HAP-1 (cell line): ENCODE measurements around the gene SGPL1.

Experiments used
- DNase-seq, 2 experiments: peaks; one replicate each; pipeline ENCODE4 v3.0.0-alpha.2; 2016 to 2020; ENCODE audit warnings: low spot score in 2 of 2
- H3K27me3 ChIP-seq: fragments of 250-450 bp; sonication (Bioruptor Pico); 2 replicates; pipeline ENCODE4 v1.5.1; 2020; ENCODE audit warnings: low read depth, mild to moderate bottlenecking, moderate library complexity
- H3K36me3 ChIP-seq: fragments of 250-450 bp; sonication (Bioruptor Pico); replicated peaks from 2 replicates; pipeline ENCODE4 v1.5.1; 2020; ENCODE audit warnings: mild to moderate bottlenecking
- H3K4me1 ChIP-seq: fragments of 250-450 bp; sonication (Bioruptor Pico); 2 replicates; pipeline ENCODE4 v1.5.1; 2020; ENCODE audit warnings: mild to moderate bottlenecking
- H3K4me3 ChIP-seq: fragments of 250-450 bp; sonication (Bioruptor Pico); 2 replicates; pipeline ENCODE4 v1.5.1; 2020; ENCODE audit warnings: mild to moderate bottlenecking, moderate library complexity
- H3K9me3 ChIP-seq: fragments of 250-450 bp; sonication (Bioruptor Pico); 2 replicates; pipeline ENCODE4 v1.5.1; 2020; ENCODE audit warnings: mild to moderate bottlenecking, moderate library complexity
- in situ Hi-C: fragments of 300-500 bp; cut with MboI; formaldehyde crosslinking; loops from 3 replicates; pipeline ENCODE4 v1.14.3; 2020; ENCODE audit warnings: low sequenced_read_pairs, inconsistent platforms, mixed read lengths

SGPL1 gene

GRCh38 chr10:70776455-70777005, 39.2 kb upstream of the SGPL1 start:
- no peaks in the 10 kb centered on the region for H3K9me3 ChIP-seq
- no peak for DNase-seq
- H3K4me3 ChIP-seq: no peak overlapping the region
- H3K27me3 ChIP-seq: no peaks in the 10 kb centered on the region
- H3K4me1 ChIP-seq: no peaks in the 10 kb centered on the region
- no peaks in the 10 kb centered on the region for H3K36me3 ChIP-seq
- in situ Hi-C loops: no loop called here

- Histone ChIP-seq H3K36me3 (no peaks in the 10 kb centered on the region), H3K4me1 (no peaks in the 10 kb centered on the region), H3K27me3 (no peaks in the 10 kb centered on the region), H3K4me3 (no peak overlapping the region), H3K9me3 (no peaks in the 10 kb centered on the region)
- in situ Hi-C loops: no loop called here
- no peak for DNase-seq
Observed at GRCh38 chr10:70777063-70777875, 38.5 kb upstream of the SGPL1 start.

GRCh38 chr10:70778267-70778924, 37.4 kb upstream of the SGPL1 start:
- H3K36me3 ChIP-seq: no peaks in the 10 kb centered on the region
- no peak overlapping the region for H3K4me3 ChIP-seq
- in situ Hi-C loops: no loop called here
- no peak for DNase-seq
- H3K9me3 ChIP-seq: no peaks in the 10 kb centered on the region
- 0 out of 2 replicates have a peak, but pooled peaks cover under 1% of the 10 kb centered on the region for H3K27me3 ChIP-seq
- H3K4me1 ChIP-seq: no peaks in the 10 kb centered on the region

GRCh38 chr10:70779088-70779487, 36.7 kb upstream of the SGPL1 start:
- no peak overlapping the region for H3K4me3 ChIP-seq

GRCh38 chr10:70779511-70780369, 36.0 kb upstream of the SGPL1 start:
- Histone ChIP-seq H3K4me1 (no peaks in the 10 kb centered on the region), H3K27me3 (0 out of 2 replicates have a peak, but pooled peaks cover 6% of the 10 kb centered on the region), H3K36me3 (no peaks in the 10 kb centered on the region), H3K4me3 (no peak overlapping the region), H3K9me3 (no peaks in the 10 kb centered on the region)
- no peak for DNase-seq
- in situ Hi-C loops: no loop called here

More at GRCh38 chr10:70779088-70779487, 36.7 kb upstream of the SGPL1 start:
- Histone ChIP-seq H3K9me3 (no peaks in the 10 kb centered on the region), H3K36me3 (no peaks in the 10 kb centered on the region), H3K4me1 (no peaks in the 10 kb centered on the region), H3K27me3 (0 out of 2 replicates have a peak, but pooled peaks cover 3% of the 10 kb centered on the region)
- in situ Hi-C loops: no loop called here
- no peak for DNase-seq

- in situ Hi-C loops: no loop called here
- Histone ChIP-seq H3K27me3 (0 out of 2 replicates have a peak, but pooled peaks cover 6% of the 10 kb centered on the region), H3K36me3 (no peaks in the 10 kb centered on the region), H3K4me3 (no peak overlapping the region), H3K4me1 (no peaks in the 10 kb centered on the region), H3K9me3 (no peaks in the 10 kb centered on the region)
- no peak for DNase-seq
Observed at GRCh38 chr10:70780370-70780760, 35.4 kb upstream of the SGPL1 start.

- H3K36me3 ChIP-seq: no peaks in the 10 kb centered on the region
- in situ Hi-C loops: no loop called here
- H3K4me1 ChIP-seq: no peaks in the 10 kb centered on the region
- no peaks in the 10 kb centered on the region for H3K9me3 ChIP-seq
- no peak overlapping the region for H3K4me3 ChIP-seq
- DNase-seq: no peak
- 0 out of 2 replicates have a peak, but pooled peaks cover 6% of the 10 kb centered on the region for H3K27me3 ChIP-seq
Observed at GRCh38 chr10:70780772-70781171, 35.0 kb upstream of the SGPL1 start.

GRCh38 chr10:70781461-70782051, 34.2 kb upstream of the SGPL1 start:
- Histone ChIP-seq H3K4me1 (no peaks in the 10 kb centered on the region), H3K9me3 (no peaks in the 10 kb centered on the region), H3K27me3 (0 out of 2 replicates have a peak, but pooled peaks cover 6% of the 10 kb centered on the region), H3K36me3 (no peaks in the 10 kb centered on the region), H3K4me3 (no peak overlapping the region)
- in situ Hi-C loops: no loop called here
- DNase-seq: no peak

- DNase-seq: no peak
- Histone ChIP-seq H3K4me1 (no peaks in the 10 kb centered on the region), H3K36me3 (no peaks in the 10 kb centered on the region), H3K4me3 (no peak overlapping the region), H3K27me3 (0 out of 2 replicates have a peak, but pooled peaks cover 6% of the 10 kb centered on the region), H3K9me3 (no peaks in the 10 kb centered on the region)
- in situ Hi-C loops: no loop called here
Observed at GRCh38 chr10:70782086-70782745, 33.5 kb upstream of the SGPL1 start.

- H3K27me3 ChIP-seq: 0 out of 2 replicates have a peak, but pooled peaks cover 6% of the 10 kb centered on the region
- no peak for DNase-seq
- H3K4me3 ChIP-seq: no peak overlapping the region
- no peaks in the 10 kb centered on the region for H3K36me3 ChIP-seq
- H3K4me1 ChIP-seq: no peaks in the 10 kb centered on the region
- H3K9me3 ChIP-seq: no peaks in the 10 kb centered on the region
- in situ Hi-C loops: no loop called here
Observed at GRCh38 chr10:70782746-70783680, 32.7 kb upstream of the SGPL1 start.

- no peak for DNase-seq
- in situ Hi-C loops: no loop called here
- Histone ChIP-seq H3K36me3 (no peaks in the 10 kb centered on the region), H3K9me3 (no peaks in the 10 kb centered on the region), H3K4me3 (no peak overlapping the region), H3K27me3 (0 out of 2 replicates have a peak, but pooled peaks cover 6% of the 10 kb centered on the region), H3K4me1 (no peaks in the 10 kb centered on the region)
Observed at GRCh38 chr10:70784016-70784415, 31.7 kb upstream of the SGPL1 start.

GRCh38 chr10:70784471-70784870, 31.3 kb upstream of the SGPL1 start:
- no peaks in the 10 kb centered on the region for H3K9me3 ChIP-seq
- H3K4me1 ChIP-seq: no peaks in the 10 kb centered on the region
- in situ Hi-C loops: no loop called here
- no peak overlapping the region for H3K4me3 ChIP-seq
- H3K36me3 ChIP-seq: no peaks in the 10 kb centered on the region
- DNase-seq: no peak
- H3K27me3 ChIP-seq: 0 out of 2 replicates have a peak, but pooled peaks cover 6% of the 10 kb centered on the region
